K562 (cell line): ENCODE measurements around the gene ANKFN1. TPM values are rescaled to one million over a fixed set of nuclear protein-coding genes. Genes with fewer than 3 reads are reported as not detected.

Experiments
- ATAC-seq: fragments of 200-7000 bp; cut with Tn5 transposase; 3 replicates; pipeline ENCODE4 v1.9.1; 2020; ENCODE audit warnings: moderate library complexity
- BruUV-seq: library from RNA; stranded (reverse); fragments of 400-500 nt; replicated peaks from 2 replicates; lab custom pipeline; 2021; lab: Mats Ljungman, UMichigan
- CTCF ChIA-PET: fragments of 300-600 bp; formaldehyde crosslinking; extraction: SDS; loops from one replicate; lab custom pipeline; 2021; ENCODE audit warnings: low intra/inter-chr PET ratio; lab: Yijun Ruan, JAX
- POLR2A ChIA-PET: fragments of 300-600, 350-650 bp; sonication (Branson Sonifier 250); formaldehyde crosslinking; extraction: SDS; loops from one replicate; lab custom pipeline; 2021; ENCODE audit warnings: antibody characterized with exemption, inconsistent platforms; lab: Yijun Ruan, JAX
- DNase-seq, 4 experiments: peaks; one replicate each; pipeline versions ENCODE4 v3.0.0 to v3.0.0-alpha.2; 2011 to 2018; ENCODE audit warnings: low spot score in 3 of 4, mixed read lengths in 3 of 4; ENCODE audit errors: extremely low read depth in 1 of 4
- FAIRE-seq: peaks from 2 replicates; lab custom pipeline; 2011; peaks lifted over from hg19 to GRCh38; lab: Jason Lieb, UNC
- H2AFZ ChIP-seq: 2 replicates; pipeline ENCODE4 v1.6.0; 2011; ENCODE audit warnings: low read depth, low read length, control low read depth, inconsistent platforms
- H3K27ac ChIP-seq: fragments of 200-600 bp; 3 replicates; pipeline ENCODE4 v1.8.0; 2011; ENCODE audit warnings: low read depth, mild to moderate bottlenecking, control low read depth, inconsistent platforms, low read length, moderate library complexity, mixed read lengths; ENCODE audit errors: extremely low read depth
- H3K27me3 ChIP-seq, 2 experiments: fragments of 300-600 bp in 1 of 2; 2 replicates in 1 of 2; 3 replicates in 1 of 2; pipeline versions ENCODE4 v1.6.0 to v1.8.0; 2011; ENCODE audit warnings: inconsistent platforms in 2 of 2, low read length in 2 of 2, mild to moderate bottlenecking in 1 of 2, mixed read lengths in 1 of 2, moderate library complexity in 1 of 2; ENCODE audit not compliant: control insufficient read depth in 2 of 2, insufficient read depth in 2 of 2
- H3K36me3 ChIP-seq: fragments of 300-600 bp; 3 replicates; pipeline ENCODE4 v1.8.0; 2011; ENCODE audit warnings: mild to moderate bottlenecking, low read length, inconsistent platforms; ENCODE audit not compliant: control insufficient read depth, insufficient read depth
- H3K4me1 ChIP-seq, 2 experiments: fragments of 200-600 bp in 1 of 2; replicated peaks in 1 of 2; 2 replicates in 1 of 2; 3 replicates in 1 of 2; pipeline versions ENCODE4 v1.5.1 to v1.8.0; 2011; ENCODE audit warnings: inconsistent platforms in 2 of 2, low read length in 2 of 2, mild to moderate bottlenecking in 1 of 2, mixed read lengths in 1 of 2, moderate library complexity in 1 of 2; ENCODE audit not compliant: control insufficient read depth in 2 of 2, insufficient read depth in 2 of 2
- H3K4me2 ChIP-seq: 2 replicates; pipeline ENCODE4 v1.6.1; 2011; ENCODE audit warnings: low read length, control low read depth, inconsistent platforms, mixed read lengths; ENCODE audit not compliant: insufficient read depth
- H3K4me3 ChIP-seq: fragments of 200-600 bp; sonication (generic), shearing (Covaris generic); 2 replicates; pipeline ENCODE4 v1.5.1; 2016; ENCODE audit warnings: control low read depth, inconsistent platforms
- H3K79me2 ChIP-seq: fragments of 200-600 bp; 3 replicates; pipeline ENCODE4 v1.8.0; 2011; ENCODE audit warnings: low read length, inconsistent platforms; ENCODE audit not compliant: control insufficient read depth, insufficient read depth
- H3K9ac ChIP-seq, 2 experiments: 2 replicates each; pipeline versions ENCODE4 v1.6.0 to v1.6.1; 2011; ENCODE audit warnings: low read depth in 2 of 2, low read length in 2 of 2, control low read depth in 1 of 2, inconsistent platforms in 1 of 2, mild to moderate bottlenecking in 1 of 2, mixed read lengths in 1 of 2; ENCODE audit not compliant: insufficient read depth in 1 of 2
- H3K9me1 ChIP-seq: one replicate; pipeline ENCODE4 v1.6.0; 2011; ENCODE audit warnings: inconsistent platforms, mild to moderate bottlenecking, low read length, moderate library complexity; ENCODE audit not compliant: control insufficient read depth, insufficient read depth
- H3K9me3 ChIP-seq: replicated peaks from 2 replicates; pipeline ENCODE4 v1.5.1; 2011; ENCODE audit warnings: low read depth, low read length, inconsistent platforms; ENCODE audit not compliant: control insufficient read depth, insufficient read depth
- H4K20me1 ChIP-seq: replicated peaks from 2 replicates; pipeline ENCODE4 v1.6.1; 2011; ENCODE audit warnings: low read length, inconsistent platforms, mixed read lengths; ENCODE audit not compliant: control insufficient read depth, insufficient read depth
- ATF6 ChIP-seq: sonication (generic); formaldehyde crosslinking; IDR thresholded peaks from 2 replicates; pipeline ENCODE4 v1.4.0; 2020; ENCODE audit warnings: mild to moderate bottlenecking, missing genetic modification reagents
- CAMTA2 ChIP-seq: fragments of 250-450 bp; sonication (Bioruptor Pico); conservative IDR thresholded peaks from 2 replicates; pipeline ENCODE4 v1.5.1; 2022
- EP400 ChIP-seq: fragments of 450-650 bp; IDR thresholded peaks from 2 replicates; pipeline ENCODE4 v1.6.1; 2017; ENCODE audit warnings: antibody characterized with exemption, mild to moderate bottlenecking, moderate library complexity
- JUND ChIP-seq, 2 experiments: IDR thresholded peaks; 2 replicates in 1 of 2; 3 replicates in 1 of 2; pipeline ENCODE4 v1.6.1; 2011; ENCODE audit warnings: borderline replicate concordance in 2 of 2, low read depth in 2 of 2, low read length in 2 of 2, improper control_type of control experiment in 1 of 2, missing biosample characterization in 1 of 2, missing genetic modification characterization in 1 of 2, missing genetic modification reagents in 1 of 2
- LEF1 ChIP-seq: fragments of 450-650 bp; IDR thresholded peaks from 2 replicates; pipeline ENCODE4 v1.6.1; 2016; ENCODE audit warnings: mild to moderate bottlenecking
- SRSF9 ChIP-seq: fragments of 200-400 bp; formaldehyde crosslinking; IDR thresholded peaks from 2 replicates; pipeline ENCODE4 v1.6.1; 2017; ENCODE audit warnings: low read depth, low read length, borderline replicate concordance
- WGBS: fragments of 100-300 bp; shearing (Covaris generic); methylation state at CpG from one replicate; pipeline ENCODE4 v1.1.6; 2016; ENCODE audit warnings: low coverage, mixed read lengths; ENCODE audit not compliant: insufficient coverage; ENCODE audit errors: missing lambda C conversion rate; 5-methylcytosine and 5-hydroxymethylcytosine counted together
- in situ Hi-C: fragments of 300-500 bp; cut with MboI; formaldehyde crosslinking; loops from 4 replicates; pipeline ENCODE4 v1.15.0; 2018; ENCODE audit warnings: inconsistent platforms, mixed read lengths
- intact Hi-C: fragments of 100-400 bp; cut with micrococcal nuclease; formaldehyde crosslinking; loops from 2 replicates; pipeline ENCODE4 v1.14.2; 2022
- polyA plus RNA-seq, 8 experiments: library from polyadenylated mRNA; depleted of rRNA in 4 of 8; stranded (reverse) in 5 of 8; unstranded in 3 of 8; fragments of >200 nt; fragmentation: Nextera tagmentation in 2 of 8; fragmentation: Illumina TruSeq in 1 of 8; extraction: Ambion mirVana in 2 of 8; extraction: Trizol in 1 of 8; gene quantifications; 2 replicates each; pipeline versions ENCODE4 v1.2.1 to v1.2.3, GENCODE V29; 2011 to 2014; ENCODE audit warnings: inconsistent platforms in 1 of 8, missing spikeins in 1 of 8
- total RNA-seq, 7 experiments: library from RNA; depleted of rRNA in 6 of 7; stranded (reverse); fragments of >200 nt in 6 of 7; fragmentation: Illumina TruSeq in 2 of 7; extraction: Trizol in 2 of 7; gene quantifications; 2 replicates each; pipeline versions ENCODE4 v1.2.1 to v1.2.3, GENCODE V29; 2011 to 2021; ENCODE audit warnings: low replicate concordance in 1 of 7

Gene ANKFN1
- total and polyA plus RNA-seq, 9 of the 15 experiments (the other 6 are each of a cell fraction or from before 2014, with no cell fraction given) = 0.04 to 0.39 (median 0.15) TPM; not detected in 1

- H2AFZ ChIP-seq = no peak overlapping the region
- no peak for ATAC-seq
- no peaks in the 10 kb centered on the region for H3K27me3 ChIP-seq
- ChIA-PET POLR2A (interaction anchor here (0.6 to 0.9 kb wide), 2 partner anchors 12 to 159 kb away, joined by 3 read pairs; no protein-coding TSS in a partner anchor), CTCF (no interaction called here)
- no peaks in the 10 kb centered on the region for H3K79me2 ChIP-seq
- no peak overlapping the region for H3K9ac ChIP-seq
- H3K4me2 ChIP-seq = no peak overlapping the region
- 0% methylated on average over 1 of the region's 1 CpG for WGBS
- no peaks in the 10 kb centered on the region for H4K20me1 ChIP-seq
- in situ Hi-C loops (no loop called here), intact Hi-C loops (no loop called here)
- no peak overlapping the region for H3K27ac ChIP-seq
- no peaks in the 10 kb centered on the region for H3K9me1 ChIP-seq
- H3K36me3 ChIP-seq = no peaks in the 10 kb centered on the region
- BruUV-seq = no TSS peak
- no peak overlapping the region for H3K4me3 ChIP-seq
- TF ChIP-seq ATF6 (no peak), CAMTA2 (no peak), EP400 (no peak), LEF1 (no peak), SRSF9 (no peak), JUND (IDR thresholded peaks at IDR 0.05; ENCODE audit: borderline replicate concordance, low read depth, low read length) (no peak), JUND (tag; IDR thresholded peaks at IDR 0.05; ENCODE audit: borderline replicate concordance, low read depth, low read length) (no peak)
- no peak for FAIRE-seq
- H3K9me3 ChIP-seq = no peaks in the 10 kb centered on the region
- no peaks in the 10 kb centered on the region for H3K4me1 ChIP-seq
- DNase-seq = no peak
These were observed 22.6 kb upstream of the ANKFN1 start for GRCh38 chr17:56130631-56131030.
